Measurements from ENCODE around the gene OSBPL8.

The OSBPL8 gene

DNA sequence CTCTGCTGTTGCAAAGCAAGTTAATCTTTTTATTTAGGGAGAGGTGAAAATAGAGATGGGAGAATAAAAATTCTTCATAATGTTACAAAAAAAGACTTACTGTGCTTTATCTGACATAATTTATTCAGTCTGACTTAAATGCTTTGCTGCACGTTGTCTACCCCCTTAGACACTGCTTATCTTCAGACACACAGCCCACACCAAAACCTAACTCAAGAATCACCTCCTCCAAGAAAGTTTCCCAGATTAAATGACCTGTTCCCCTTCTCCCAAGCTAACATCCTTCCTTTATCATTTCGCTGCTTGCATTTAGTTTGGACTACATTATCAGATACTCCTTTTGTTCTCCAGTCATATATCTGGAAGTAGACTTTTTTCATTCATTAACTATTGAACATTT is 3.8 kb downstream of the OSBPL8 start:
- no peak for DNase-seq

- DNase-seq, result no peak
Observed at GRCh38 chr12:76555231-76555767, 4.3 kb downstream of the OSBPL8 start.

- DNase-seq, result peak; percentile 55
Observed at GRCh38 chr12:76554405-76555230, 5.0 kb downstream of the OSBPL8 start.

DNA sequence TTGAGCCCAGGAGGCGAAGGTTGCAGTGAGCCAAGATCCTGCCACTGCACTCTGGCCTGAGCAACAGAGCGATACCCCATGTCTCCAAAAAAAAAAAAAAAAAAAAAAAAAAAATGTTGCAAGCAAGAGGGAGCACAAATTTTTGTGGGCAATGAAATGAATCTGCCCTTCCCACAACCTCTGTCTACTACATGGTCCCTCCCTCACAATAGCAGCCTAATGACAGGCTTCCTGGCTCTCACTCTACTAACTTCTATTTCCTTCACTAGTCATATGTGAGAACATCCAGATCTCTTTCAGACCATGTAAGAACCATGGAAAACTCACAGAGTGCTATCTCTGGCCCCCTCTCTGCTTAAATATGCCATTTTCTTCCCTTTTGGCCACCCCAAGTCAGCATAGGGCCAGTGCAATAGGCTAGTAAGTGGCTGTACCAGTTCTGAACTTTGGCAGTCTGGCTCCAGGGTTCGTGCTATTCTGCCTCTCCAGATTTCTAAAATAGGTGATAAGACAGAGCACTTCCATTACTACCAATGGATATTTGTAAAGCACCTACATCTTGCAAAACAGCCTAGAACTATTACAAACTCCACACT is 7.1 kb downstream of the OSBPL8 start:
- DNase-seq, result peak; percentile 40

GRCh38 chr12:76551482-76551888 is 8.1 kb downstream of the OSBPL8 start:
- peak; percentile 57 for DNase-seq

- DNase-seq, result no peak
Observed at GRCh38 chr12:76549131-76549530, 10.4 kb downstream of the OSBPL8 start.

DNA sequence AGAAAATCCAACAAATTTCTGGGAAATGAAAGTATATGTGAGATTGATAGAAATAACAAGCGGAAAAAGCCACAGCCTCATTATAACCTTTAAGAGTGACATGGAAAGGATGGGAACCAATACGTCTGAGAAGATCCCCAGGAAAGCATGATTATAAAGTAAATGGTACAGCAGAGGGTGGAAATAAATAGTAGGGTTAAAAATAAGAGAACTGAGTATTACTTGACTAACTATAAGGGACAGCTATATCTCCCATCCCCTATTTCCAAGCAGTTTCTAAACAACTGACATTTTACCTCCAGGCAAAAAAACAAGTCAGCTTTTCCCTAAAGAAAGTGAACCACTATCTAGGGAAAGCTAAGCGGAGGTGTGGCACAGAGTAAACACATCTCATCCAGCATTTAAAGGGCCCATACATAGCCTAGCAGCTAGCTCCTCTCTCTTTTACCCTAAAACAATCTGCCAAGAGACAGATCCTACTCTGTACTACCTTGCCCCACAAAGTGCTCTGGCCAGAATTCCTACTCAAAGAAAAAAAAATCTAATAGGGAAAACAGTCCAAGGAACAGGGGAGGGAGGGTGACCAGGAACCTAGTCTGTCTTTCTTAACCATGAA is 11.2 kb downstream of the OSBPL8 start:
- DNase-seq, result no peak

DNA sequence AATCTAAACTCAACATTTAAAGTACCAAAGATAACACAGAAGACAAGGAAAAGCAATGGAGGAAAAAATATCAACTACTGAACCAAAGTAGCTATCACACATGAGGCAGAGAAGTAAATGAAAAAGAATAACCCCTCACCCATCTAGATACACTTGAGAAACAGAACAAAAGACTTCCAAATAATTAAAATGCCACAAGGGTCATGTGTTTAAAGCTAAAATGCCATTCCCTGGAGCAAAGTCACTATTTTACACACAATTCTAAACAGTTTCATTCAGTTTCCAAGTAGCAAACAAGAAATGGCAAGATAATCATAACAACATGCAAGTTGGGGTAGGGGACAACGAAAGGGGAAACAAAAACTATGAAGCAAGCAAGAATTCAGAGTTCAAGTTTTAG is 12.0 kb downstream of the OSBPL8 start:
- DNase-seq, result no peak

- no peak for DNase-seq
Observed at GRCh38 chr12:76546889-76547288, 12.7 kb downstream of the OSBPL8 start.

- DNase-seq, result peak; percentile 30
Observed at GRCh38 chr12:76545486-76545885, 14.1 kb downstream of the OSBPL8 start.

DNA sequence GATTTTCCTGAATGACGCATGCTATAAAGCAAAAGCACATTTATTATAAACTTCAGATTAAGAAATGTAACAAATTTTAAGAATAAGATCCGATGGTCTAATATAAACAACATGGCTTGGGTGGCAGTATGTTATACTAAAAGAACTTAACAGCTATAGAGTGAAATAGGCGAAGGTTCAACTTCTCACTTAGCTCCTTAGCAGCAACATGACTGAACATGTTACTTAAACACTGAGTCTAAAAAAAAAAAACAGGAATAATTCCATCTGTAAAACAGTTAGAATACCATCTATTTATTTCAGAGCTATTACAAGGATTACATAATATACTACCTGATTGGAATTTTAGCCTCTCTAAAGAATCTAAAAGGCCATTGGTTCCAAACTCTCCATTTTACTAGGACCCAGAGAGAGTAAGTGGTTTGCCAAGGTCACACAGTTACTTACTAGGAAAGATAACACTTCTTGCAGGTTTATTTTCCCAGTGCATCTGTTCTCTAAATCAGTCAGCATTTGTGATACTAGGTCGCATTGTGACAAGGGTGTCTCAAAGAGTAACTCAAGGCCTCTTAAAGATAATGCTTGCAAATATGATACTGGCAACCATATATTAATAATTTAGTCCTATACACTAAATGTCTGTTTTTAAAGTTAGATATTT is 14.8 kb downstream of the OSBPL8 start:
- DNase-seq, result no peak

DNA sequence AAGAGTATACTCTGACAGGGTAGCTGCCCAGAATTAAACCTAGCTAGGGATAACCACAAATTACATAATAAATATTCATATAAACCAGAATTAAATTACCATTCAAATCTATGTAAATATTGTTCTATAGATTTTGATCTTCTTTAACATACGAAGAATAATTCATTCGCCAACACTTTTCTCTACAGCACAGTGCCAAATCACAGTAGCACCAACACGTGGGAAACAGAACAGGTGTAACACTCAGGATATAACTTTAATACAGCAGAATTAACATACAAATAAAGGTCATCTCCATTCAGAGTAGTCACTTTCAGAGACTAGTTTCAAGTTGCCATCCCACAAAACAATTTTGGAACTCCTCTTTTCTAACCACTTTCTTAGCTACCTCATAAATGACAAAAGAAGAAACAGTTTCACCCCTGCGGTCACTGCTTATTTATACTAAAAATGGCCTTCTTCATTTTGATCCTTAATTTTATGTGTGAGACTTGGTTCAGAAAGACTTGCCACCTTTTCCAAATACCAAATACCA is 15.7 kb downstream of the OSBPL8 start:
- DNase-seq, result no peak

GRCh38 chr12:76542908-76543307 is 16.7 kb downstream of the OSBPL8 start:
- DNase-seq, result peak; percentile 49

DNA sequence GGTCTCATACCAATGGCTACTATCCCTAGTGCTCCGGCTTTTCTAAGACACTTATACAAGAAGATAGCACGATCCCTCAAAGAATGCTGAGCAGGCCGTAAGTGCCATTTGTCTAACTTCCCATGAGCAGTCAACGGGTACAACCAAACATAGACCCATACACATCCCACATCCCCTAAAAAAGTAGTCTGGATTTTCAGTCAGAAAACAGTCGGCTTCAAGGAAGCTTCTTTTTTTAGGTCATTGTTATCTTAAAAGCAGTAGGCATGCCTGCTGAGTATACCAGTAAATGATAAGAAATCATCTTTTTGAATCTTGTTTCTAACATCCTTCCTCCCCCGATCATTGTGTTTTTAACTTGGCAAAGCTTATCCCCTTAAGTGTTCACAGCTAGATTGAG is 19.8 kb downstream of the OSBPL8 start:
- no peak for DNase-seq

DNA sequence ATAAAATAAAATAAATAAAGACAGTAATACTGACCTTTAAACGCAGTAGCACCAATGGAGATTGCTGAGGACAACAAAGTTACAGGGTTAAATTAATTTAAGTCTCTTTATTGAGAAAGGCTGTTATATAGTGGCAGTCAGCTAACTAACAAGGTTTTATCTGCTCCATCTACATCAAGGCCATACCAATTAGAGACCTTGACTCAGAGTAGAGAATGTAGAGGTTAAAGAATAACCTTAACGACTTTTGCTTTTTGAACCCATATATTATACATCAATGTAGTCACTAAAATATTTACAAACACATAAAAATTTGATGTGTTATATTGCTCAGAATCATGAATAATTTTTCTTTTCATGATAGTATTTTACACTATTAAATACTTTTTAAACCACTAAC is 21.6 kb downstream of the OSBPL8 start:
- DNase-seq, result no peak

GRCh38 chr12:76536546-76536945 is 23.0 kb downstream of the OSBPL8 start:
- no peak for DNase-seq

DNA sequence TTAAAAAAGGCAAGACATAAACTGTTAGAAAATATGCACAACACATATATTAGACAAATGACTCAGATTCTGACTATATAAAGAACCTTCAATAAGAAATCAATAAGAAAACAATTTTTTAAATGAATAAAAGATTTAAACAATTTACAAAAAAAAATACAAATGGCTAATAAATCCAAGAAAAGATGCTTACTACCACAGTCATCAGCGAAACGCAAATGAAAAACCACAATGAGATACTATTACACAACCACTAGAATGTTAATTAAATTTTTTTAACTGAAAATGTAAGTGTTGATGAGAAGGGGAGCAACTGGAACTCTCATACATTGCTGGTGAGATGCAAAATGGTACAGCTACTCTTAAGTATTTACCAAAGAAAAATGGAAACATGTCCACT is 24.4 kb downstream of the OSBPL8 start:
- DNase-seq, result no peak

- DNase-seq, result no peak
Observed at GRCh38 chr12:76533331-76533730, 26.2 kb downstream of the OSBPL8 start.

- DNase-seq, result no peak
Observed at GRCh38 chr12:76532520-76532919, 27.1 kb downstream of the OSBPL8 start.

DNA sequence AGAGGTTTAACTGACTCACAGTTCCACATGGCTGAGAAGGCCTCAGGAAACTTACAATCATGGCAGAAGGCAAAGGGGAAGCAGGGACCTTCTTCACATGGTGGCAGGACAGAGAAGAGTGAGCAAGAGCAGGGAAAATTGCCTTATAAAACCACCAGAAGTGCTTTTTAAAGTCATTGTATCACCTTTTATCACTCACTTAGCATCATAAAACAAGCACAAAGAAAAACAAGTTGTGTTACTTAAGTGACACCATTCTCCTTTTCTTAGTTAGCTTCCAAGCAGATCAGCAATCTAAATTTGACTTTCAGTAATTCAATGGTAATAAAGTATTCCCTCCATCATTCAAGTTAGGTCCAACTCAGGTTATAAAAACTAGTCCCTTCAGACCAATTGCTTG is 28.5 kb downstream of the OSBPL8 start:
- no peak for DNase-seq

- no peak for DNase-seq
Observed at GRCh38 chr12:76530516-76530915, 29.1 kb downstream of the OSBPL8 start.

- no peak for DNase-seq
Observed at GRCh38 chr12:76529226-76529918, 30.2 kb downstream of the OSBPL8 start.

DNA sequence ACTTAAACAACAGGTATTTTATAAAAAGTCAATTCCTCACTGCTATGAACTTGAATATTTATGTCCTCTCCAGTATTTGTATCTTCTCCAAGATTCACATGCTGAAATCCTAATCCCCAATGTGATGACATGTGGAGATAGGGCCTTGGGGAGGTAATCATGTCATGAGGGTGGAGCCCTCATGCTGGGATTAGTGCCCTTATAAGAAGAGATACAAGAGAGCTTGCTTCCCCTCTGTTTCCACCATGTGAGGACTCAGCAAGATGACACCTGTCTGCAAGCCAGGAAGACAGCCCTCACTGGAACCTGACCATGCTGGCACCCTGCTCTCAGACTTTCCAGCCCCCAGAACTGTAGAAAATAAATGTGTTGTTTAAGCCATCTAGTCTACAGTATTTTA is 36.2 kb downstream of the OSBPL8 start:
- no peak for DNase-seq
